ENCODE measurements around the gene ADAM23. TPM values are rescaled to one million over a fixed set of nuclear protein-coding genes. Genes with fewer than 3 reads are reported as not detected.

The ADAM23 gene
- total RNA-seq, 2 experiments from 2014 or later, result 0.28 to 0.32 TPM

DNA sequence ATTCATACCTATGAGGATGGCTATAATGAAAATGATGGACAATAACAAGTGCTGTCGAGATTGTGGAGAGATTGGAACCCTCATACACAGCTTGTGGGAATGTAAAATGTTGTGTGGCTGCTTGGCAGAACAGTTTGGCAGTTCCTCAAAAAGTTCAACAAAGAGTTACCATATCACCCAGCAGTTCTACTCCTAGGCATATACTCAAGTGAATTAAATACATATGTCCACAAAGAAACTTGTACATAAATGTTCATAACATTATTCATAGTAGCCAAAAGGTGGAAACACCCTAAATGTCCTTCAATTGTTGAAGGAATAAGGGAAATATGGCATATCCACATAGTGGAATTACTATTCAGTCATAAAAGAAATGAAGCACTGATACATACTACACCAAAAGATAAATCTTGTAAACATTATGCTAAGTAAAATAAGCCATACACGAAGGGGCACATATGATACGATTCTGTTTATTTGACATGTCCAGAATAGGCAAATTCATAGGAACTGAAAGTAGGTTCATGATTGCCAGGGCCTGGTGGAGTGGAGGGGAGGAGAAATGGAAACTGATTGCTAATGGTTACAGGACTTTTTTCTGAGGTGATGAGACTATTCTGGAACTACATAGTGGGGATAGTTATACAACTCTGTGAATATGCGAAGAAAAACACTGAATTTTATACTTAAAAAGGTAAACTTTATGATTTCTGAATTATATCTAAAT lies 92.1 kb downstream of the ADAM23 start:
- Mint-ChIP-seq H3K27ac (no peak overlapping the region), H3K27me3 (peaks cover 18% of the 10 kb centered on the region), H3K4me3 (no peak overlapping the region), H3K36me3 (no peaks in the 10 kb centered on the region), H3K9me3 (ENCODE audit: low read depth) (no peaks in the 10 kb centered on the region), H3K4me1 (peaks cover 7% of the 10 kb centered on the region)
- no peak for DNase-seq
- no peak for ATAC-seq
- CTCF ChIA-PET, result no interaction called here

DNA sequence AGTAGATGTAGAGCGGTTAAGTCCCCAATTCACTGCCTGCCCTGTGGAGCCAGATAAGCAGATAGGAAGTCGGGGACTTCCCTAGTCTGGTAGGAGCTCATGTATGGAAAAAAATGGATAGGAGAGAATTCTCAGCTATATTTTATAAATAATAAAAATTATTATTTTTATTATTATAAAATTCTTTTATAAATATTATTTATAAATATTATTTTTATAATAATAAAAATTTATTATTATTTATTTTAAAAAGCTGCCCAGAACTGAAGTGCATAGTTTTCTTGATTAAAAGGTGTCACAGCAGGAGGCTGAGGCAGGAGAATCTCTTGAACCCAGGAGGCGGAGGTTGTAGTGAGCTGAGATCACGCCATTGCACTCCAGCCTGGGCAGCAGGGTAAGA lies 97.4 kb downstream of the ADAM23 start:
- DNase-seq (no peak), ATAC-seq (no peak)
- H3K4me1 Mint-ChIP-seq, result peaks cover 4% of the 10 kb centered on the region
- H3K27ac Mint-ChIP-seq, result no peak overlapping the region
- H3K9me3 Mint-ChIP-seq (ENCODE audit: low read depth), result no peaks in the 10 kb centered on the region
- H3K4me3 Mint-ChIP-seq, result no peak overlapping the region
- CTCF ChIA-PET, result no interaction called here
- H3K36me3 Mint-ChIP-seq, result no peaks in the 10 kb centered on the region
- no peaks in the 10 kb centered on the region for H3K27me3 Mint-ChIP-seq

DNA sequence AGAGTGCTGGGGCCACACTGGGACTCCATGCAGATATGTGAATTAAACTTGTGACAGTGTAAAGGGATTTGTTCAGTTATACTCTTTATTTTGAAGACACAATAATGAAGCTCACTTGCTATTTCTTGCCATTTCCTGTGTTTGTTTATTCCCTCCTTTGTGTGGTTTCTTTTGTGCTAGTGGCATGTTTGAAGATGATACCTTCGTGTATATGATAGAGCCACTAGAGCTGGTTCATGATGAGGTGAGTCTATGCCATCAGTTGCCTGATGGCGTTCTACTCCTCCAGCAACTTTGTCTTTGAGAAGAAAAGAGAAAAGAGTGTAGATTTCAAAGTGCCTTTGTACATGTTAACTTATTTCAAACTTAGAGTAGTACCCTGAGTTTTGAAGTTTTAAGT lies 99.7 kb downstream of the ADAM23 start:
- Mint-ChIP-seq H3K36me3 (no peaks in the 10 kb centered on the region), H3K4me1 (peaks cover 4% of the 10 kb centered on the region), H3K27ac (no peak overlapping the region), H3K27me3 (no peaks in the 10 kb centered on the region), H3K4me3 (no peak overlapping the region), H3K9me3 (ENCODE audit: low read depth) (no peaks in the 10 kb centered on the region)
- ATAC-seq (no peak), DNase-seq (no peak)
- CTCF ChIA-PET, result no interaction called here

- H3K4me3 Mint-ChIP-seq, result no peak overlapping the region
- H3K4me1 Mint-ChIP-seq, result no peaks in the 10 kb centered on the region
- H3K27ac Mint-ChIP-seq, result no peak overlapping the region
- CTCF ChIA-PET, result no interaction called here
- H3K9me3 Mint-ChIP-seq (ENCODE audit: low read depth), result no peaks in the 10 kb centered on the region
- no peaks in the 10 kb centered on the region for H3K27me3 Mint-ChIP-seq
- H3K36me3 Mint-ChIP-seq, result no peaks in the 10 kb centered on the region
- DNase-seq (no peak), ATAC-seq (no peak)
Measured at GRCh38 chr2:206548383-206548782, 105.1 kb downstream of the ADAM23 start.

GRCh38 chr2:206555721-206556120 lies 112.4 kb downstream of the ADAM23 start:
- H3K9me3 Mint-ChIP-seq (ENCODE audit: low read depth), result no peaks in the 10 kb centered on the region
- H3K27ac Mint-ChIP-seq, result no peak overlapping the region
- peaks cover 6% of the 10 kb centered on the region for H3K4me1 Mint-ChIP-seq
- H3K4me3 Mint-ChIP-seq, result no peak overlapping the region
- H3K36me3 Mint-ChIP-seq, result no peaks in the 10 kb centered on the region
- DNase-seq (no peak), ATAC-seq (no peak)
- CTCF ChIA-PET, result no interaction called here
- H3K27me3 Mint-ChIP-seq, result peaks cover 12% of the 10 kb centered on the region

GRCh38 chr2:206556357-206556949 lies 113.1 kb downstream of the ADAM23 start:
- DNase-seq, result no peak
- H3K4me3 Mint-ChIP-seq, result no peak overlapping the region
- H3K36me3 Mint-ChIP-seq, result no peaks in the 10 kb centered on the region
- peaks cover 6% of the 10 kb centered on the region for H3K4me1 Mint-ChIP-seq
- no peak overlapping the region for H3K27ac Mint-ChIP-seq
- peaks cover 15% of the 10 kb centered on the region for H3K27me3 Mint-ChIP-seq
- CTCF ChIA-PET, result no interaction called here
- H3K9me3 Mint-ChIP-seq (ENCODE audit: low read depth), result no peaks in the 10 kb centered on the region
- ATAC-seq, result peak; percentile 42

DNA sequence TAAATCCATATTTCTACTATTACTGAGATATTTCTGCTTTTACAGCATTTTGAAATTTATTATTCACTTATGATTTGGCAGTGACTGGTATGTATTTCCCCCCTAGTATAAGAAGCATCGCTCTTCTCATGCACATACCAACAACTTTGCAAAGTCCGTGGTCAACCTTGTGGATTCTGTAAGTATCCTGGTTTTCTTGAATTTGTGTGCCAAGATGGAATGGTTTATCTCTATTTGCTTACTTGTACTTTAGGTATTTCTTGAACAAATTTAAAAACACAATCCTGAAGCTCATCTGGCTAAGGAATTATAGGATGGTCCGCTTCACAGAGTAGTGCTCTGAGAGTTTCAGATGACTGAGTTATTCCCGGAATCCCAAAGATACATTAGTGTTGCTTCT lies 114.0 kb downstream of the ADAM23 start:
- no peaks in the 10 kb centered on the region for H3K36me3 Mint-ChIP-seq
- no peak for DNase-seq
- peaks cover 15% of the 10 kb centered on the region for H3K27me3 Mint-ChIP-seq
- no peak overlapping the region for H3K4me3 Mint-ChIP-seq
- H3K27ac Mint-ChIP-seq, result no peak overlapping the region
- CTCF ChIA-PET, result no interaction called here
- peaks cover 6% of the 10 kb centered on the region for H3K4me1 Mint-ChIP-seq
- no peak for ATAC-seq
- H3K9me3 Mint-ChIP-seq (ENCODE audit: low read depth), result no peaks in the 10 kb centered on the region

DNA sequence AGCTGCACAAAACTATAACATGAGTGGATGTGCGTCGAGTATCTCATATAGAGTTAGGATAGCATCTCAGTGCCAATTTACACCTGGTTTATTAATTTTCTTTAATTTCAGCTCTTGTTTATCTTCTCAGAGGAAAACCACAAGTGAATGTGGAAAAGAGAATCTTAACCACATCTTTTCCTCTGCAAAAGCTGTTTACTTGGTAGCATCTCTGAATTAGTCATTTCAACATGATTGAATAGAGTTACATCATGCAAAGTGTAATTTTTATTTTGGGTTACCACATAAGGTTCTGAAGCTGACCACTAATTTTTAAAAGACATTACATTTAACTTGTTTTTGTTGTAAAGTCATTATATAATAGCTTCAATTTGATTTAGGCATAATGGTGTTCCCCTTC lies 115.2 kb downstream of the ADAM23 start:
- ATAC-seq, result no peak
- no peak for DNase-seq
- CTCF ChIA-PET, result interaction anchor here (0.7 to 1.4 kb wide), 3 partner anchors 50 to 224 kb away, joined by 3 to 4 read pairs (median 4); no protein-coding TSS in a partner anchor

DNA sequence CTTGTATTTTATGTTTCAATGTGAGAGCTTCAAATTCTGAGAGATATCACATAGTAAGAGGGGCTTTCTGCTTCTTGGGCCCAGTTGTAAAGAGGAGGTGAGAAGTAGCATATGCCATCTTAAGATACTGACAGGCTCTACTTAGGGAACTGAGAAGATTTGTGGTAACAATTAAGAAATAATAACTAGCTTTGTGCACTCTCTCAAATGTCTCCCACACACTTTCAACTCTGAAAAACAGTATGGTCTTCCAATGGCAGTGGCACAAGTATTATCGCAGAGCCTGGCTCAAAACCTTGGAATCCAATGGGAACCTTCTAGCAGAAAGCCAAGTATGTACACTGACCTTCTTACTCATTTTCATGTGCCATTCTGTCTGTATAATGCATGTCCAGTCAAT lies 118.6 kb downstream of the ADAM23 start:
- no peak overlapping the region for H3K27ac Mint-ChIP-seq
- peaks cover 9% of the 10 kb centered on the region for H3K27me3 Mint-ChIP-seq
- DNase-seq, result no peak
- peaks cover 6% of the 10 kb centered on the region for H3K4me1 Mint-ChIP-seq
- no peak overlapping the region for H3K4me3 Mint-ChIP-seq
- ATAC-seq, result no peak
- CTCF ChIA-PET, result interaction anchor here (1.2 kb wide), 1 partner anchor 17 kb away, joined by 4 read pairs; no protein-coding TSS in a partner anchor
- H3K9me3 Mint-ChIP-seq (ENCODE audit: low read depth), result no peaks in the 10 kb centered on the region
- no peaks in the 10 kb centered on the region for H3K36me3 Mint-ChIP-seq

More for the DNA sequence above, 115.2 kb downstream of the ADAM23 start:
- H3K27me3 Mint-ChIP-seq, result peaks cover 15% of the 10 kb centered on the region
- no peaks in the 10 kb centered on the region for H3K9me3 Mint-ChIP-seq (ENCODE audit: low read depth)
- no peak overlapping the region for H3K4me3 Mint-ChIP-seq
- H3K27ac Mint-ChIP-seq, result no peak overlapping the region
- H3K36me3 Mint-ChIP-seq, result no peaks in the 10 kb centered on the region
- H3K4me1 Mint-ChIP-seq, result peaks cover 6% of the 10 kb centered on the region

DNA sequence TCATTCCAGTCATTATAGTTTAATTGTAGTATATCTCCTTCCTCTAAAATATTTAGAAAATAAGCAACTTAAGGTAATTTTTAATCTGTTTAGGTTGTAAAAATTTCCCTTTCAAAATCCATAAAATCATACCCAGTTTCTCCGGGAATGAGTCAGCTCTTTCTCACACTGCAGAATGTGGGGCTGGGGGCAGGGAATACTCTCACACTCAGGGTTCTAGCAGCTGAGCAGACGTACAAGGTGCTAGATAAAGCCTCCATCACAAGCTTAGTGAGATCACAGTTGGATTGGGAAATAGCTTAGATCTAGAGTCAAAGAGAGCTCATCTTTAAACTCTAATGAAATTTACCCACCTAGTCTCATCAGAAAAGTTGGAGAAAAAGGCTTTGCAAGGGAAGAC lies 119.0 kb downstream of the ADAM23 start:
- H3K36me3 Mint-ChIP-seq, result no peaks in the 10 kb centered on the region
- H3K4me3 Mint-ChIP-seq, result no peak overlapping the region
- CTCF ChIA-PET, result interaction anchor here (1.2 kb wide), 1 partner anchor 18 kb away, joined by 4 read pairs; no protein-coding TSS in a partner anchor
- peaks cover 6% of the 10 kb centered on the region for H3K4me1 Mint-ChIP-seq
- no peaks in the 10 kb centered on the region for H3K9me3 Mint-ChIP-seq (ENCODE audit: low read depth)
- H3K27ac Mint-ChIP-seq, result no peak overlapping the region
- peaks cover 7% of the 10 kb centered on the region for H3K27me3 Mint-ChIP-seq
- DNase-seq (no peak), ATAC-seq (no peak)

DNA sequence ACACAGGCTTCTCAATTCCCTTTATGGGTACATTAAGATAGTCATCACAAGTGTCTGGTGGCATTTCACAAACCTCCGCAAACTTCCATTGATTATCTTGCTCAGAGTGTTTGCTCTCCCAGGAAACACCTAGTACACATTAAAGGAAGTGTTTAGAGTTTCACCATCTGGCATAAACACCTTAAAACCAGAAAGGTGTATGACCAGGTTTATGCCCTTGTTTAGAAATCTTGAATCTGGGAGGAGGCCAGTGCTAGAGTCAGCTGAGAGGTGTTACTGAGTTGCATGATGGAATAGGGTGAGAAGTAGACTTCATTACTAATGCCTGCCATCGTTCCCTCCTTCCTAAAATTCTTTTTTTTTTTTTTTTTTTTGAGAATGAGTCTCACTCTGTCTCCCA lies 120.0 kb downstream of the ADAM23 start:
- peaks cover 7% of the 10 kb centered on the region for H3K27me3 Mint-ChIP-seq
- no peak overlapping the region for H3K27ac Mint-ChIP-seq
- no peak for DNase-seq
- H3K36me3 Mint-ChIP-seq, result no peaks in the 10 kb centered on the region
- H3K4me3 Mint-ChIP-seq, result no peak overlapping the region
- H3K4me1 Mint-ChIP-seq, result peaks cover 4% of the 10 kb centered on the region
- CTCF ChIA-PET, result no interaction called here
- H3K9me3 Mint-ChIP-seq (ENCODE audit: low read depth), result no peaks in the 10 kb centered on the region
- ATAC-seq, result no peak

DNA sequence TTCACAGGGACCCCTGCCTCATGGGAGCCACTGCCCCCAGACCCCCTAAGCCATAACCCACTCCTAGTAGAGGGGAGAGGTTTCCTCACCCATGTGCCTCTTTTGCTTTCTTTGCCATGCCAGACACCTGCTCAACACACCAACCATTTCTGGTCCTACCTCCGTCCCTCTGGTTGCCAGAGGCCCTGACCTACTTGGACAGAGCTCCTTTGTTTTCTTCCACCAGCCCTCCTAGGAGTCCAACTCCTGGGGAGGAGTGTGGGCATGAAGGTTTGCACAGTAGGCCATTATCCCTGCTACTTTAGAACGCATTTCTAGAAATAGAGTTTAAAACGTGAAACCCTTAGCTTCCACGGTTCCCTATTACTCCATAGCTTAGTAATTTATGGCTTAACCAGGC lies 122.3 kb downstream of the ADAM23 start:
- H3K4me3 Mint-ChIP-seq, result no peak overlapping the region
- CTCF ChIA-PET, result no interaction called here
- no peak for ATAC-seq

DNA sequence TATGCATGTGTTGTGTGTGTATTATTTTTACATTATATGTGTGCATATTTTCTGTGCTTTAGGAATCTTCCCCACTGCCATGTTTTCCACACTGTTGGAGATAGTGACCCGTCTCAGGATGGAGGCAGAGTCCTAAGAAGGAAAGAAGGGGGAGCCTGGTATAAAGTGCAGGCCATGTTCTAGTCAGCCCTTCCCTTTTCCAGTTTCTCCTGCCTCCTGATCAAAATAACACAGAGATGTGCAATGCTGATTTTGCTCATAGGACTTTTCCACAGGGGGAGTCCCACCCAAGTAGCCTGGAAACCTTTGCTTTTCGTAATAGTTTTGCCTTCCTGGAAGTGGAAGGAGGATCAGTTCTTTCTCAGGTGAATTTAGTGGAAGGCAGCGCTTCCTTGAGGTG lies 126.1 kb downstream of the ADAM23 start:
- no peak for DNase-seq
- no peak overlapping the region for H3K27ac Mint-ChIP-seq
- no peak for ATAC-seq
- H3K27me3 Mint-ChIP-seq, result peaks cover 3% of the 10 kb centered on the region
- H3K4me1 Mint-ChIP-seq, result no peaks in the 10 kb centered on the region
- no peaks in the 10 kb centered on the region for H3K36me3 Mint-ChIP-seq
- CTCF ChIA-PET, result no interaction called here
- H3K4me3 Mint-ChIP-seq, result no peak overlapping the region
- no peaks in the 10 kb centered on the region for H3K9me3 Mint-ChIP-seq (ENCODE audit: low read depth)

More for the DNA sequence above, 122.3 kb downstream of the ADAM23 start:
- Mint-ChIP-seq H3K27ac (no peak overlapping the region), H3K4me1 (no peaks in the 10 kb centered on the region), H3K36me3 (no peaks in the 10 kb centered on the region), H3K9me3 (ENCODE audit: low read depth) (no peaks in the 10 kb centered on the region), H3K27me3 (peaks cover 6% of the 10 kb centered on the region)
- DNase-seq, result no peak

- H3K36me3 Mint-ChIP-seq, result no peaks in the 10 kb centered on the region
- no peaks in the 10 kb centered on the region for H3K9me3 Mint-ChIP-seq (ENCODE audit: low read depth)
- no peak for DNase-seq
- CTCF ChIA-PET, result no interaction called here
- H3K27ac Mint-ChIP-seq, result no peak overlapping the region
- no peak overlapping the region for H3K4me3 Mint-ChIP-seq
- no peaks in the 10 kb centered on the region for H3K4me1 Mint-ChIP-seq
- ATAC-seq, result no peak
- peaks cover 3% of the 10 kb centered on the region for H3K27me3 Mint-ChIP-seq
Measured at GRCh38 chr2:206570199-206570598, 126.9 kb downstream of the ADAM23 start.
